ENCODE measurements around the gene TMEM42. TPM values are rescaled to one million over a fixed set of nuclear protein-coding genes. Genes with fewer than 3 reads are reported as not detected.

The TMEM42 gene
- total RNA-seq, 1 experiment from 2014 or later: 9.4 TPM

DNA sequence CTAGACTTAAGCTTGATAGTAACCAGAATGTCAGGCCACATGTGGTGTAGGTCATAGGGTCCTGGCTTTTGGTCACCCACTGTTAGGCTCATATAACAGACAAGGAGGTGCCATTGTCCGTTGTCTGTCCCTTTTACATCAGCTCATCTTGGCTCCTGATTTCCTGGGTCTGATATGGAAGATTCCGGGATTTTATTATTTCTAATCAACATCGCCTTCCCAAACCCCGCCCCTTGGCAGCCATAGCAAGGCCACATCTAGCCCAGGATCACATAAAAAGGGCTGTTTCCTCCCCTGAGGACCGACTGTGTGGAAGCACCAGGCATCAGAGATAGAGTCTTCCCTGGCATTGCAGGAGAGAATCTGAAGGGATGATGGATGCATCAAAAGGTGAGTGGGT is 12.6 kb downstream of the TMEM42 start, which contains the start of gene TGM4:
Gene TGM4, plus strand, starts transcription at position 301 of the 400 bp plus-strand sequence. Its CDS starts 71 bp downstream, at position 372.
- DNase-seq (ENCODE audit: low read depth): no peak

DNA sequence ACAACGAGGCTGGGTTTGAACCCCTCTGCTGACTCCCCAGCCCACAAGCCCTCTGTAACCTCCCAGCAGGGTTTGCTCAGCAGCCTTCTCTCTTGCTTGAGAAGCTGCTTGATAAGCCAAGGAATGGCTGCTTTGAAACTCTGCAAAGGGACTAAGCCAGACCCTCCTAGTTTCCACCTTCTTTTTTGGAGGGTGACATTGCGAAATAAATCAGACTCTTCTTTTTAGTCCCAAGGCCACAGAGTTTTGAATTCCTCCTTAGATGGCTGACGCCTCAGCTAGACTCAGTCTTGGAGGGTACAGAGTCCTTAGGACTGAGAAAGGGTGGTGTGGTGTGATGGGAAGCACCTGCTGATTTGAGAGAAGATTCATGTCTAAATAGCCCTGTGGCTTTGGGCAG is 13.9 kb downstream of the TMEM42 start:
- no peak for DNase-seq (ENCODE audit: low read depth)

DNA sequence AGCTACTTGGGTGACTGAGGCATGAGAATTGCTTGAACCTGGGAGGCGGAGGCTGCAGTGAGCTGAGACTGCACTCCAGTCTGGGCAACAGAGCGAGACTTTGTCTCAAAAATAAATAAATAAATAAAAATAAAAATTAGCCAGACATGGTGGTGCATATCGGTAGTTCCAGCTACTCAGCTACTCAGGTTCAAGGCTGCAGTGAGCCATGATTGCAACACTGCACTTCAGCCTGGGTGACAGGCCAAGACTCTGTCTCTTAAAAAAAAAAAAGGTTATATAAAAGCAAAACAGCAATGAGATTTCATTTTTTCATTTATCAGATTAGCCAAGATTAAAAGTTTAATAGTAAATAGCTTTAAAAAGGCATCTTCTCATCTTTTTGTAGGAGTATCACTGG is 15.6 kb downstream of the TMEM42 start:
- DNase-seq (ENCODE audit: low read depth): no peak

DNA sequence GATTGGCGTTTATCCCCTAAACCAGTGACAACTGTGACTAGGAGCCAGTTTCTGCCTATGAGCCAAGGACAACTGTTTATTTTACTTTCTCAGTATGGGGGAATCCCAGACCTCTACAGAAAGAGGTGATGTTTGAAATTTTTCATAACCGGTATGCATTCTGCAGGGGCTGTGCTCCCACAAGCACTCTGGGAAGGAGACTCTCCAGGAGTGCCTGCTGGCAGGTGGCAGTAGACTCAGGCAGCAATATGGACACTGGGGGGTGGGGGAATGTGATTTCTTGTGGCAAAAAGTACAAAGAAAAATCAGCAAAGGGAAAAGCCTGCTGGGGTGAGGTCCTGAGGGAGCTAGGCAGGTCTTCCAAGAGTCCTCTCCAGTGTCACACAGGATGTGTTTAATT is 18.6 kb downstream of the TMEM42 start:
- no peak for DNase-seq (ENCODE audit: low read depth)

GRCh38 chr3:44883213-44883955 is 21.7 kb downstream of the TMEM42 start:
- no peak for DNase-seq (ENCODE audit: low read depth)

DNA sequence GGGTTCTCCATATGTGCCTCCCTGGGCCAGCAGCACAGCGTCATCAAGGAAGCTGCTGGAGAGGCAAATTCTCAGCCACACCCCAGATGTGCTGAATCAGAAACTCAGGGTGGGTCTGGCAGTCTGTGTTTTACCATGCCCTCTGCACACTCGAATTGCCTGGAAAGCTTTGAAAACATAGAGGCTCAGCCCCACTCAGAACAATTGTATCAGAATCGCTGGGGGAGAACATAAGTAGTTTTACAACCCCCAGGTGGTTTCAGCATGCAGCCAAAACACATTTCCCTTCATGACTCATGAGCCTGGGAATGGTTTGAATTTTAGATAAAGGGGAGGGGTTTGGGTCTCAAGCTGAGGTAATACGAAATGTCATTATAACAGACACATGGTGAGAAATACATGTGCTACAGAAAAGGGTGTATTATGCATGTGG is 22.3 kb downstream of the TMEM42 start:
- DNase-seq (ENCODE audit: low read depth): peak; percentile 94

DNA sequence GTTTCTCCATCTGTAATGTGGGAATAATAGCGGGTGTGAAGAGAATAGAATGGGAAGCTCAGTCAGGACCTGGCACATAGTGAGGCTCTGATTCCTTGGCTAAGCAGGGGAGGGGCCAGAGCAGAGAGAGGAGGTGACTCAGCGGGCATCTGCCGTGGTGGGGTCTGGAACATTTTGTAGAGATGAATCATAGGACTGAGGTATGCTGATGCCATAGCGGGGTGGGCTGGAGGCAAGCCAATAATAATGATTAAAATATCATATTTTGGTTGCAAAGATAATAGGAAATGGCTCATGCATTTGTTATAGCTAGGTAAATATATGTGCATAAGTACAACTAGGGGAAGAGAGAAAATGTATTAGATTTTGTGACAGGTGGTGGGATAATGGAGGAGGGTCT is 23.9 kb downstream of the TMEM42 start:
- peak; percentile 91 for DNase-seq (ENCODE audit: low read depth)

- no peak for DNase-seq (ENCODE audit: low read depth)
These were observed 24.8 kb downstream of the TMEM42 start for GRCh38 chr3:44886561-44886960.

- no peak for DNase-seq (ENCODE audit: low read depth)
These were observed 25.4 kb downstream of the TMEM42 start for GRCh38 chr3:44887101-44887500.

- no peak for DNase-seq (ENCODE audit: low read depth)
These were observed 28.5 kb downstream of the TMEM42 start for GRCh38 chr3:44890258-44890657.

DNA sequence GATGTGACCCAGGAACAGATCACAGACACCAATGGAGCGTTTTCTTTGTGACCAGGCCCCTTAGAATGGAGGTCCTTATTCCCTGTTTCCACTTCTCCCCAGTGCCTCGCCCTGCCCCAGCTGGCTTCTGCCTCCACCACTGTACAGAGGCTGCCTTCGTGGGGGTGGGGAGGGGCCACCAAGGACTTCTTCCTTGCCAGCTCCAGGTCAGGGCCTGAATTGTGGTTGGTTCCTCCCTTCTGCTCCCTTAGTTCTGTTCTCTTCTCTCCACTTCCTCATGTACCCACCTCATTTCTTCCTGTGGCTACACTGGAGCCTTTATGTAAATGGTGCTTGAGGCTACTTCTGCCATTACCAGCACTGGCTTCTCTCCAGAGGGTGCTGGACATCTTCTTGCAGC is 29.1 kb downstream of the TMEM42 start:
- no peak for DNase-seq (ENCODE audit: low read depth)

GRCh38 chr3:44892689-44893088 is 31.0 kb downstream of the TMEM42 start:
- no peak for DNase-seq (ENCODE audit: low read depth)

- peak; percentile 74 for DNase-seq (ENCODE audit: low read depth)
These were observed 31.4 kb downstream of the TMEM42 start for GRCh38 chr3:44893097-44893496.

GRCh38 chr3:44894485-44894884 is 32.8 kb downstream of the TMEM42 start:
- no peak for DNase-seq (ENCODE audit: low read depth)

GRCh38 chr3:44896440-44896839 is 34.7 kb downstream of the TMEM42 start:
- DNase-seq (ENCODE audit: low read depth): no peak

DNA sequence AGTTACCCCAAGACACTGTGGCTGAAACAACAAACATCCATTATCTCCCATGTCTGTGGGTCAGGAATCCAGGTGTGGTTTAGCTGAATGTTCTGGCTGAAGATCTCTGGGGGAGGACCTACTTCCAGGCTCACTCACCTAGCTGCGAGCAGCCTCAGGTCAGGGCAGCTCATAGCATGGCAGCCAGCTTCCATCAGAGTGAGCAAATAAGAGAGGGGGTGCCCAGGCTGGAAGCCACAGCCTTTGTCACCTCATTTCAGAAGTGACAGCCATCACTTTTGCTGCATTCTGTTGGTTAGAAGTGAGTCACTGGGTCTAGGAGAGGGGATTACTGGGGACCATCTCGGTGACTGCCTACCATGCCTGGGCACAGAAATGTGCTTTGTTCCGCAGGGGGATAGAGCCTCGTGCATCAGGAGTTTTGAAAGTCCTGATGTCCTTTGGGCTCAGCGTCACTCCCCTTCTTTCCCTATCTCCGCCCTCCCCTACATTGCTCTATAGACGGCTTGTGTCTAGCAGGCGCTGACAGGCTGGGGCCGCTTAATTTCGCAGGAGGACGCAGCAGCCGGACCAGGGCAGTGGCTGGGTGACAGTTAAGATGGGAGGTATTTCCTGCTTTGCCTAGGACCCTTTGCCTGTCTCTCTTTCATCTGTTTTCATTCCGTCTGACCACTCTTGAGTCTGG is 38.1 kb downstream of the TMEM42 start:
- DNase-seq (ENCODE audit: low read depth): no peak

DNA sequence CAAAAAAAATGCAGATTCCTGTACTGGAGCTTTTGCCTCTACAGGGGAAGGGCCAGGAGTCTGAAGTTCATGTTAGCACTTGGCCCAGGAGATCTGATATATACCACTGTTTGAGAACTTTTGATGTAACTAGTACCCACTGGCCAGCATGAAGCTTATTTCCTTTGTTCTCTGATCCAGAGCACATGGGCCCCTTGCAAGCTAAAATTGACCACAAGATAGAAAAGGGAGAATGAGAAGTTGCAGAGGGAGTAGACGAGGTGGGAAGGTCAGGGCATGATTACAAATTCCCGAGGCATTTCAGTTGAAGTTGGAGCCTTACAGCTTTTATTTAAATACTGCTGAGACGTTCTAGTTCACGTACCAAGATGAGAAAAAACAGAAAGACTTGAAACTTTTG is 40.9 kb downstream of the TMEM42 start:
- DNase-seq (ENCODE audit: low read depth): no peak

- no peak for DNase-seq (ENCODE audit: low read depth)
These were observed 41.6 kb downstream of the TMEM42 start for GRCh38 chr3:44903314-44903713.

DNA sequence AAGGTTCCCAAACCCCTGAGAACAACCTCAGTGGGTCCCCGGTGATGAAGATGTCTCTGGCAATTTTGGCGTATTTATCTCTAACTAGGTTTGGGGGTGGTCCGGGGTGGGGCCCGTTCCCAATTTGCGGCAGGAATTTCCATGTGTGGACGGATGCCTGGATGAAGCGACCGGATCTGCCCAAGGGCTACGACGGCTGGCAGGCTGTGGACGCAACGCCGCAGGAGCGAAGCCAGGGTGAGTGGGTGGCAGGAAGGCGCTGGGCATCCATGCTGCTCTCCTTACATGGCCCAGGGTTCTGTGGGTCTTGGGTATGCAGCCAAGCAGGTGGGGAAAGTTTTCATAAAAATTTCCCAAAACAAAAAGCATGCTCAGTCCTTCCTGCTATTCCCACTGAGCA is 42.0 kb downstream of the TMEM42 start:
- DNase-seq (ENCODE audit: low read depth): no peak

DNA sequence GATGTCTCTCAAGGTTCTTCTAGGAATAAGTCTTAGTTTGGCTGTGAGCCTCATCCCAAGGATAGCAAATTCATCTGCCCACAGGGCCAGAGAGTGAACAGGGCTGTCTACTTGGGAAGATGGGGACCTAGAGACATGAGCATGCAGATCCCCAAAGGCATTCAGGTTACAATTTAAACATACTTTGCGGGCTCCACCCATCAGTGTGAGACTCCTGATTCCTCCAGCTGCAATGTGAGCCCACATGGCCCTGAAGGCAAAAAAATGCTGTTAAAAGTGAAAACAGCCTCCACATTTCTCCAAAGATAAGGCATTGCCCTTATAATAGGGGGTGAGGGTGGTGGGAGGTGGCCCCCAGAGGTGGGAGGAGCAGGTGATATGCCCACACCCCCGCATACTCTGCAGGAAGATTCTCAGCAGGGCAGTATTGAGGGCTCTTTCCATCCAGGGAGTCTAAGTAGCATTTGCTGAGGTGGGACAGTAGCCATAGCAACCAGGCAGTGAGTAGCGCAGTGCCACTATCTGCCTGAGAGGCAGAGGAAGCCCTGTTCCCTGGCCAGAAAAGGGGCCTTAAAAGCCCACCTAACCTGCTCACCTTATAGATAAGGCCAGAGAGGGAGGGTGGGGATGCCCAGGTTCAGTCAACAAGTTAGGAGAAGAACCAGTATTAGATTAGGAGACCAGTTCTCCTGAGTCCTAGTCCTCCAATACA is 43.9 kb downstream of the TMEM42 start:
- no peak for DNase-seq (ENCODE audit: low read depth)

DNA sequence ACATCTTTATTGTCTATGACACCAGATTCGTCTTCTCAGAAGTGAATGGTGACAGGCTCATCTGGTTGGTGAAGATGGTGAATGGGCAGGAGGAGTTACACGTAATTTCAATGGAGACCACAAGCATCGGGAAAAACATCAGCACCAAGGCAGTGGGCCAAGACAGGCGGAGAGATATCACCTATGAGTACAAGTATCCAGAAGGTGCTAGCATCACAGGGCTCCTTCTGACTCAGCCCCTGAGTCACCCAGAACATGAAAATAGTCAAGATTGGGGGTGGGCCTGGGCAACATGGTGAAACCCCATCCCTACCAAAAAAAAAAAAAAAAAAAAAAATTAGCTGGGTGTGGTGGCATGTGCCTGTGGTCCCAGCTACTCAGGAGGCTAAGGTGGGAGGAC is 45.3 kb downstream of the TMEM42 start:
- DNase-seq (ENCODE audit: low read depth): peak; percentile 66

- DNase-seq (ENCODE audit: low read depth): no peak
These were observed 45.9 kb downstream of the TMEM42 start for GRCh38 chr3:44907612-44908011.

GRCh38 chr3:44909063-44909462 is 47.4 kb downstream of the TMEM42 start:
- DNase-seq (ENCODE audit: low read depth): no peak
